ENCODE data around the gene ANGPT4. TPM values are rescaled to one million over a fixed set of nuclear protein-coding genes. Genes with fewer than 3 reads are reported as not detected.

ANGPT4 gene
- total and polyA plus RNA-seq, 10 donors: 0.03 to 0.06 TPM; not detected in 8

GRCh38 chr20:922781-923180 is 6.6 kb upstream of the ANGPT4 start:
- no peak overlapping the region for H3K4me3 ChIP-seq
- no peak overlapping the region for H3K27ac ChIP-seq
- peaks cover 0 to 19% (median 0%) of the 10 kb centered on the region in 7 donors for H3K27me3 ChIP-seq (replicated peaks in 1 of 7)
- intact Hi-C loops (cut with DNase I; ENCODE audit: low total_unique reads): no loop called here
- H3K4me1 ChIP-seq: no peaks in the 10 kb centered on the region
- WGBS, 5 donors: 51 to 70% (median 65%) methylated on average over 4 of the region's 4 CpGs
- no peak for TF ChIP-seq CTCF (IDR thresholded peaks at IDR 0.05 in 8 of 11, conservative IDR thresholded peaks at IDR 0.05 in 3 of 11)
- TF ChIP-seq POLR2AphosphoS5 (IDR thresholded peaks at IDR 0.05): no peak
- no peak for TF ChIP-seq POLR2A (IDR thresholded peaks at IDR 0.05)
- H3K36me3 ChIP-seq: no peaks in the 10 kb centered on the region
- H3K9me3 ChIP-seq: no peaks in the 10 kb centered on the region
- peak; percentile 12 for DNase-seq

GRCh38 chr20:921068-921467 is 4.9 kb upstream of the ANGPT4 start:
- H3K9me3 ChIP-seq: no peaks in the 10 kb centered on the region
- WGBS, 5 donors: 88 to 94% (median 91%) methylated on average over 2 to 5 of the region's 5 CpGs
- H3K27ac ChIP-seq: no peak overlapping the region
- H3K27me3 ChIP-seq (replicated peaks in 1 of 7): peaks cover 0 to 24% (median 0%) of the 10 kb centered on the region in 7 donors
- intact Hi-C loops (cut with DNase I; ENCODE audit: low total_unique reads): no loop called here
- H3K4me3 ChIP-seq: no peak overlapping the region
- DNase-seq: no peak
- no peaks in the 10 kb centered on the region for H3K36me3 ChIP-seq
- no peaks in the 10 kb centered on the region for H3K4me1 ChIP-seq
- no peak for TF ChIP-seq POLR2A (IDR thresholded peaks at IDR 0.05)
- TF ChIP-seq POLR2AphosphoS5 (IDR thresholded peaks at IDR 0.05): no peak

- intact Hi-C loops (cut with DNase I; ENCODE audit: low total_unique reads): no loop called here
- TF ChIP-seq CTCF (IDR thresholded peaks at IDR 0.05 in 8 of 11, conservative IDR thresholded peaks at IDR 0.05 in 3 of 11): no peak
- TF ChIP-seq POLR2A (IDR thresholded peaks at IDR 0.05): no peak
- TF ChIP-seq POLR2AphosphoS5 (IDR thresholded peaks at IDR 0.05): no peak
- 70 to 92% (median 83%) methylated on average over 4 of the region's 4 CpGs for WGBS, 5 donors
These were observed 4.2 kb upstream of the ANGPT4 start for GRCh38 chr20:920311-920710.

GRCh38 chr20:919491-919916 is 3.4 kb upstream of the ANGPT4 start:
- H3K9me3 ChIP-seq: no peaks in the 10 kb centered on the region
- no peak overlapping the region for H3K27ac ChIP-seq
- intact Hi-C loops (cut with DNase I; ENCODE audit: low total_unique reads): no loop called here
- H3K4me1 ChIP-seq: no peaks in the 10 kb centered on the region
- WGBS, 5 donors: 74 to 83% (median 77%) methylated on average over 5 of the region's 5 CpGs
- no peak for DNase-seq
- H3K4me3 ChIP-seq: no peak overlapping the region
- H3K27me3 ChIP-seq (replicated peaks in 1 of 7): peaks cover 0 to 17% (median 0%) of the 10 kb centered on the region in 7 donors
- no peaks in the 10 kb centered on the region for H3K36me3 ChIP-seq
- TF ChIP-seq POLR2AphosphoS5 (IDR thresholded peaks at IDR 0.05): no peak
- no peak for TF ChIP-seq POLR2A (IDR thresholded peaks at IDR 0.05)
- no peak for TF ChIP-seq CTCF (IDR thresholded peaks at IDR 0.05 in 8 of 11, conservative IDR thresholded peaks at IDR 0.05 in 3 of 11)

More at GRCh38 chr20:920311-920710, 4.2 kb upstream of the ANGPT4 start:
- Histone ChIP-seq H3K27me3 (replicated peaks in 1 of 7) (peaks cover 0 to 19% (median 0%) of the 10 kb centered on the region in 7 donors), H3K36me3 (no peaks in the 10 kb centered on the region), H3K9me3 (no peaks in the 10 kb centered on the region), H3K4me1 (no peaks in the 10 kb centered on the region), H3K27ac (no peak overlapping the region), H3K4me3 (no peak overlapping the region)
- no peak for DNase-seq

GRCh38 chr20:917416-917815 is 1.3 kb upstream of the ANGPT4 start:
- no peak overlapping the region for H3K4me3 ChIP-seq
- intact Hi-C loops (cut with DNase I; ENCODE audit: low total_unique reads): no loop called here
- no peaks in the 10 kb centered on the region for H3K36me3 ChIP-seq
- no peaks in the 10 kb centered on the region for H3K4me1 ChIP-seq
- H3K27ac ChIP-seq: no peak overlapping the region
- TF ChIP-seq CTCF (IDR thresholded peaks at IDR 0.05 in 8 of 11, conservative IDR thresholded peaks at IDR 0.05 in 3 of 11) (no peak), POLR2AphosphoS5 (IDR thresholded peaks at IDR 0.05) (no peak), POLR2A (IDR thresholded peaks at IDR 0.05) (no peak)
- 63 to 74% (median 71%) methylated on average over 4 of the region's 4 CpGs for WGBS, 5 donors
- peaks cover 0 to 26% (median 0%) of the 10 kb centered on the region in 7 donors for H3K27me3 ChIP-seq (replicated peaks in 1 of 7)
- DNase-seq: peak; percentile 24
- no peaks in the 10 kb centered on the region for H3K9me3 ChIP-seq

Measured in spleen (tissue), 11 donors.